Ovary (tissue), 3 donors: ENCODE data around the gene MUCL3.

Source experiments
- EP300 ChIP-seq: sonication (generic); formaldehyde crosslinking; IDR thresholded peaks from one replicate; pipeline ENCODE4 v1.6.1; 2017; ENCODE audit warnings: antibody characterized with exemption
- POLR2A ChIP-seq: fragments of 450-650 bp; IDR thresholded peaks from one replicate; pipeline ENCODE4 v1.6.1; 2017; ENCODE audit warnings: antibody characterized with exemption, mild to moderate bottlenecking, moderate library complexity
- TF ChIP-seq, protein P1 (sequence below), 3 donors: fragments of 450-650 bp in 2 of 3; fragments of 200-600 bp in 1 of 3; IDR thresholded peaks; one replicate each; pipeline versions ENCODE4 v1.5.1 to v1.8.0; 2016 to 2022; ENCODE audit warnings: antibody characterized with exemption in 3 of 3, mild to moderate bottlenecking in 1 of 3
- donor health status: DM: no; HTN: no; CAD: no.

- TF ChIP-seq, protein P1, sequence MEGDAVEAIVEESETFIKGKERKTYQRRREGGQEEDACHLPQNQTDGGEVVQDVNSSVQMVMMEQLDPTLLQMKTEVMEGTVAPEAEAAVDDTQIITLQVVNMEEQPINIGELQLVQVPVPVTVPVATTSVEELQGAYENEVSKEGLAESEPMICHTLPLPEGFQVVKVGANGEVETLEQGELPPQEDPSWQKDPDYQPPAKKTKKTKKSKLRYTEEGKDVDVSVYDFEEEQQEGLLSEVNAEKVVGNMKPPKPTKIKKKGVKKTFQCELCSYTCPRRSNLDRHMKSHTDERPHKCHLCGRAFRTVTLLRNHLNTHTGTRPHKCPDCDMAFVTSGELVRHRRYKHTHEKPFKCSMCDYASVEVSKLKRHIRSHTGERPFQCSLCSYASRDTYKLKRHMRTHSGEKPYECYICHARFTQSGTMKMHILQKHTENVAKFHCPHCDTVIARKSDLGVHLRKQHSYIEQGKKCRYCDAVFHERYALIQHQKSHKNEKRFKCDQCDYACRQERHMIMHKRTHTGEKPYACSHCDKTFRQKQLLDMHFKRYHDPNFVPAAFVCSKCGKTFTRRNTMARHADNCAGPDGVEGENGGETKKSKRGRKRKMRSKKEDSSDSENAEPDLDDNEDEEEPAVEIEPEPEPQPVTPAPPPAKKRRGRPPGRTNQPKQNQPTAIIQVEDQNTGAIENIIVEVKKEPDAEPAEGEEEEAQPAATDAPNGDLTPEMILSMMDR (IDR thresholded peaks at IDR 0.05), result no peak
- TF ChIP-seq POLR2A (no peak), EP300 (no peak)
These were observed 24.4 kb downstream of the MUCL3 start for GRCh38 chr6:30965140-30965601.
